ENCODE measurements around the gene ENO1. TPM values are rescaled to one million over a fixed set of nuclear protein-coding genes. Genes with fewer than 3 reads are reported as not detected.

ENO1 gene
- total and polyA plus RNA-seq, 2 of the 8 experiments (the other 6 are each of a cell fraction or from before 2014, with no cell fraction given), result 1,763 to 2,117 TPM

DNA sequence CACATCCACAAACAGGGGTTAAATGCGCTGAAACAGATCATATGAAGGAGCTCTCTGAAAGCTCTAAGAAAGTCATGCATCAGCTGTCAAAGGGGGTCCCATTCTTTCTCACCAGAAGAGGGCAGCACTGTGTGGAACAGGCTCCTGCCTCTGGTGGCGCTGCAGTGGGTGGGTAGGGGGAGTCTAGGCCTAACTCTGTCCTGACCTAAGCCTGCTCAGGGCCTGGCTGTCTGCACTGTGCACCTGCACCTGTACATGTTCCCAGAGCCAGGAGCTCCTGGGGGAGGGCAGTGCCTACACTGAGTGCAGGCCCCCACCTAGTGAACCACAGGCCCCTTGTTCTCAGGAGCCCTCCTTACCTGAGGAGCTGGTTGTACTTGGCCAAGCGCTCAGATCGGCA, 16.0 kb downstream of the ENO1 start:
- Histone ChIP-seq H2BK20ac (ENCODE audit: low read length) (no peak overlapping the region), H3K56ac (replicated peaks; ENCODE audit: insufficient read length, low read depth, low read length) (no peak overlapping the region), H3K9me3 (ENCODE audit: insufficient read depth in 2 of 2, low read depth in 1 of 2, low read length in 1 of 2) (no peaks in the 10 kb centered on the region), H3K18ac (ENCODE audit: extremely low read depth, low read length) (no peak overlapping the region), H3K79me2 (ENCODE audit: control insufficient read depth in 1 of 2, insufficient read depth in 2 of 2, low read length in 2 of 2) (peaks cover 0 to 2% of the 10 kb centered on the region in 2 experiments; a peak in 1 of 4 replicates), H3K79me1 (ENCODE audit: low read depth, low read length) (0 out of 2 replicates have a peak, but pooled peaks cover 2% of the 10 kb centered on the region), H2AFZ (ENCODE audit: low read length) (no peak overlapping the region), H2BK15ac (ENCODE audit: low read length) (no peak overlapping the region), H3K27me3 (replicated peaks in 1 of 4; ENCODE audit: control insufficient read depth in 3 of 4, extremely low read depth in 1 of 4, insufficient read depth in 3 of 4, low read length in 3 of 4) (no peaks in the 10 kb centered on the region), H3K23ac (ENCODE audit: insufficient read length) (no peak overlapping the region), H4K5ac (ENCODE audit: insufficient read length, low read depth, low read length) (no peak overlapping the region), H2AK5ac (ENCODE audit: low read depth, low read length) (no peak overlapping the region), H2BK120ac (replicated peaks; ENCODE audit: low read depth, low read length) (no peak overlapping the region), H4K91ac (replicated peaks; ENCODE audit: insufficient read length, low read length) (no peak overlapping the region), H3K9ac (replicated peaks in 1 of 4; ENCODE audit: extremely low read depth in 1 of 4, low read depth in 3 of 4, low read length in 3 of 4) (no peak overlapping the region), H3K4me1 (replicated peaks in 1 of 4; ENCODE audit: control insufficient read depth in 3 of 4, insufficient read depth in 4 of 4, low read length in 3 of 4) (peaks cover 3 to 8% (median 5%) of the 10 kb centered on the region in 4 experiments), H3K14ac (ENCODE audit: insufficient read length) (no peak overlapping the region), H3K4ac (replicated peaks; ENCODE audit: insufficient read length, low read depth, low read length) (no peak overlapping the region), H3K4me2 (ENCODE audit: insufficient read depth in 1 of 2, low read depth in 2 of 2, low read length in 2 of 2) (no peak overlapping the region), H4K20me1 (replicated peaks in 1 of 2; ENCODE audit: control insufficient read depth in 1 of 2, insufficient read depth in 2 of 2, low read length in 2 of 2) (peaks cover 34 to 38% of the 10 kb centered on the region in 2 experiments), H3K23me2 (ENCODE audit: low read depth, low read length) (no peaks in the 10 kb centered on the region), H3K36me3 (ENCODE audit: control insufficient read depth in 2 of 4, insufficient read depth in 4 of 4, low read length in 3 of 4) (peaks cover 68 to 98% (median 86%) of the 10 kb centered on the region in 4 experiments), H3K4me3 (ENCODE audit: extremely low read depth in 1 of 4, insufficient read depth in 2 of 4, low read depth in 3 of 4, low read length in 4 of 4) (no peak overlapping the region), H3K27ac (ENCODE audit: low read depth, low read length) (no peak overlapping the region; the same call in 1 of the 2 replicates), H4K8ac (ENCODE audit: extremely low read depth, insufficient read depth, low read length) (no peak overlapping the region), H2BK5ac (ENCODE audit: low read depth, low read length) (no peak overlapping the region), H2BK12ac (ENCODE audit: low read depth, low read length) (no peak overlapping the region)
- ChIA-PET CTCF (ENCODE audit: partially characterized antibody) (interaction anchor here (0.5 to 8.9 kb wide), 24 partner anchors 10 to 501 kb away, joined by 3 to 128 read pairs (median 3); no protein-coding TSS in a partner anchor), POLR2A (ENCODE audit: partially characterized antibody) (interaction anchor here (0.8 to 39.6 kb wide), 9 partner anchors 7 to 200 kb away, joined by 3 to 880 read pairs (median 4); partner anchors contain the start of genes ENO1 and RERE)
- DNase-seq (ENCODE audit: low read depth in 1 of 2, low spot score in 2 of 2) (peak in 1 of 2 experiments; percentile 82), FAIRE-seq (no peak)
- TF ChIP-seq SP1 (IDR thresholded peaks at IDR 0.05; ENCODE audit: low read depth, low read length) (no peak), RAD21 (IDR thresholded peaks at IDR 0.05 in 1 of 2, conservative IDR thresholded peaks at IDR 0.05 in 1 of 2; ENCODE audit: low read depth in 2 of 2, low read length in 2 of 2) (peak in 1 of 2 experiments; percentile 42; a peak in 2 of 4 replicates), PHF8 (conservative IDR thresholded peaks at IDR 0.05; ENCODE audit: low read depth, low read length) (no peak), SIN3A (conservative IDR thresholded peaks at IDR 0.05 in 1 of 2, IDR thresholded peaks at IDR 0.05 in 1 of 2; ENCODE audit: low read depth in 1 of 2, low read length in 2 of 2) (peak in 1 of 2 experiments; percentile 47; a peak in 1 of 4 replicates), BACH1 (IDR thresholded peaks at IDR 0.05; ENCODE audit: low read length) (0 out of 2 replicates have a peak, but pooled peaks have one; percentile 9)
- TF ChIP-seq, protein P1, sequence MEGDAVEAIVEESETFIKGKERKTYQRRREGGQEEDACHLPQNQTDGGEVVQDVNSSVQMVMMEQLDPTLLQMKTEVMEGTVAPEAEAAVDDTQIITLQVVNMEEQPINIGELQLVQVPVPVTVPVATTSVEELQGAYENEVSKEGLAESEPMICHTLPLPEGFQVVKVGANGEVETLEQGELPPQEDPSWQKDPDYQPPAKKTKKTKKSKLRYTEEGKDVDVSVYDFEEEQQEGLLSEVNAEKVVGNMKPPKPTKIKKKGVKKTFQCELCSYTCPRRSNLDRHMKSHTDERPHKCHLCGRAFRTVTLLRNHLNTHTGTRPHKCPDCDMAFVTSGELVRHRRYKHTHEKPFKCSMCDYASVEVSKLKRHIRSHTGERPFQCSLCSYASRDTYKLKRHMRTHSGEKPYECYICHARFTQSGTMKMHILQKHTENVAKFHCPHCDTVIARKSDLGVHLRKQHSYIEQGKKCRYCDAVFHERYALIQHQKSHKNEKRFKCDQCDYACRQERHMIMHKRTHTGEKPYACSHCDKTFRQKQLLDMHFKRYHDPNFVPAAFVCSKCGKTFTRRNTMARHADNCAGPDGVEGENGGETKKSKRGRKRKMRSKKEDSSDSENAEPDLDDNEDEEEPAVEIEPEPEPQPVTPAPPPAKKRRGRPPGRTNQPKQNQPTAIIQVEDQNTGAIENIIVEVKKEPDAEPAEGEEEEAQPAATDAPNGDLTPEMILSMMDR (IDR thresholded peaks at IDR 0.05; ENCODE audit: control extremely low read depth in 1 of 3, insufficient read depth in 1 of 3, low read depth in 1 of 3, low read length in 3 of 3), result peak; percentile 79 to 96 (median 91)
- TF ChIP-seq, protein P2, sequence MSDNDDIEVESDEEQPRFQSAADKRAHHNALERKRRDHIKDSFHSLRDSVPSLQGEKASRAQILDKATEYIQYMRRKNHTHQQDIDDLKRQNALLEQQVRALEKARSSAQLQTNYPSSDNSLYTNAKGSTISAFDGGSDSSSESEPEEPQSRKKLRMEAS (IDR thresholded peaks at IDR 0.05), result 0 out of 2 replicates have a peak, but pooled peaks have one; percentile 15
- WGBS, 2 experiments (ENCODE audit: extremely low coverage in 1 of 2, insufficient coverage in 1 of 2, insufficient read length in 1 of 2, insufficient replicate concordance in 2 of 2, low coverage in 1 of 2, low lambda C conversion rate in 2 of 2, missing lambda C conversion rate in 1 of 2), result 83% methylated on average over 4 of the region's 4 CpGs; no CpG with 5 or more reads in 1 of the 2 experiments

All from H1 (cell line).